ENCODE results near the gene CTXND2.
"Not testable (repeated sequence)": the region's sequence is repeated elsewhere in the genome, so short reads cannot be mapped to it uniquely, and the experiment has no call there.

Gene CTXND2

DNA sequence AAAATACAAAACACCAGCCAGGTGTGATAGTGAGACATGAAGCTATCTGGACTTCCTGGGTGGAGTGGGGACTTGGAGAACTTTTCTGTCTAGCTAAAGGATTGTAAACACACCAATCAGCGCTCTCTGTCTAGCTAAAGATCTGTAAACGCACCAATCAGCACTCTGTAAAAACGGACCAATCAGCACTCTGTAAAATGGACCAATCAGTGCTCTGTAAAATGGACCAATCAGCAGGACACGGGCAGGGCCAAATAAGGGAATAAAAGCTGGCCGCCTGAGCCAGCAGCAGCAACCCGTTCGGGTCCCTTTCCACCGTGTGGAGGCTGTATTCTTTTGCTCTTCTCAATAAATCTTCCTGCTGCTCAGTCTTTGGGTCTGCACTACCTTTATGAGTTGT, 12.9 kb downstream of the CTXND2 start:
- not testable (repeated sequence) for H2AFZ ChIP-seq (ENCODE audit: low read depth, low read length); H3K4me2 ChIP-seq (ENCODE audit: low read length, poor library complexity, severe bottlenecking); H3K23ac ChIP-seq (ENCODE audit: low read length in 2 of 2); DNase-seq; H4K8ac ChIP-seq (ENCODE audit: low read length); H4K91ac ChIP-seq (ENCODE audit: low read length); H2BK120ac ChIP-seq (ENCODE audit: low read depth, low read length); H3K4ac ChIP-seq (ENCODE audit: low read depth in 1 of 2, low read length in 2 of 2); H3K36me3 ChIP-seq (ENCODE audit: control insufficient read depth in 1 of 2, insufficient read depth in 2 of 2, low read depth in 1 of 2, low read length in 2 of 2); H3K4me3 ChIP-seq (ENCODE audit: insufficient read depth in 1 of 2, low read depth in 1 of 2, low read length in 2 of 2); H3K79me1 ChIP-seq (replicated peaks; ENCODE audit: low read length, poor library complexity, severe bottlenecking); H3K18ac ChIP-seq (ENCODE audit: low read depth in 1 of 2, low read length in 2 of 2); H2AK5ac ChIP-seq (ENCODE audit: low read length, severe bottlenecking); H3K27ac ChIP-seq (ENCODE audit: low read length, poor library complexity, severe bottlenecking); H3K9me3 ChIP-seq (ENCODE audit: control insufficient read depth, low read length); H3K9ac ChIP-seq (ENCODE audit: low read length); H2BK5ac ChIP-seq (ENCODE audit: low read depth, low read length, poor library complexity, severe bottlenecking); H3K27me3 ChIP-seq (ENCODE audit: control insufficient read depth in 1 of 2, insufficient read depth in 1 of 2, low read length in 2 of 2); H3K14ac ChIP-seq (ENCODE audit: low read length in 2 of 2); H3K4me1 ChIP-seq (ENCODE audit: control insufficient read depth, insufficient read depth, low read depth, low read length); H2BK12ac ChIP-seq (ENCODE audit: low read length in 2 of 2); H2BK15ac ChIP-seq (ENCODE audit: low read depth, poor library complexity, severe bottlenecking)
- 95% methylated on average over 8 of the region's 8 CpGs for WGBS

DNA sequence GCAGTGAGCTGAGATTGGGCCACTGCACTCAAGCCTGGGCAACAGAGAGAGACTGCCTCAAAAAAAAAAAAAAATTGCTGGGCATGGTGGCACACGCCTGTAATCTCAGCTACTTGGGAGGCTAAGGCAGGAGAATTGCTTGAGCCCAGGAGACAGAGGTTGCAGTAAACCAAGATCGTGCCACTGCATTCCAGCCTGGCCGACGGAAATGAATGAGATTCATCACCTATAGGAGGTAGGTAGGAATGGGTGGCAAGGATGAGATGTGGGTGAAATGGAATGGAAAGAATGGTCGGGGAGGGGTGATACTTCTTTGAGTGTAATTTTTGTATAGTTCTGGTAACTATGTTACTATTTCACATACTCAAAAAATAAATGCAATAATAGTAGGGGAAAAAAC, 15.4 kb downstream of the CTXND2 start:
- Histone ChIP-seq H3K18ac (ENCODE audit: low read depth in 1 of 2, low read length in 2 of 2) (no peak overlapping the region), H3K27ac (ENCODE audit: low read length, poor library complexity, severe bottlenecking) (no peak overlapping the region), H4K8ac (ENCODE audit: low read length) (no peak overlapping the region), H2BK120ac (ENCODE audit: low read depth, low read length) (no peak overlapping the region), H3K79me1 (replicated peaks; ENCODE audit: low read length, poor library complexity, severe bottlenecking) (no peaks in the 10 kb centered on the region), H2BK5ac (ENCODE audit: low read depth, low read length, poor library complexity, severe bottlenecking) (no peak overlapping the region), H3K9me3 (ENCODE audit: control insufficient read depth, low read length) (no peaks in the 10 kb centered on the region), H2BK12ac (ENCODE audit: low read length in 2 of 2) (no peak overlapping the region), H3K23ac (ENCODE audit: low read length in 2 of 2) (no peak overlapping the region), H3K14ac (ENCODE audit: low read length in 2 of 2) (no peak overlapping the region), H3K27me3 (ENCODE audit: control insufficient read depth in 1 of 2, insufficient read depth in 1 of 2, low read length in 2 of 2) (no peaks in the 10 kb centered on the region), H2AFZ (ENCODE audit: low read depth, low read length) (no peak overlapping the region), H3K4ac (ENCODE audit: low read depth in 1 of 2, low read length in 2 of 2) (no peak overlapping the region), H3K9ac (ENCODE audit: low read length) (no peak overlapping the region), H4K91ac (ENCODE audit: low read length) (no peak overlapping the region), H3K4me1 (ENCODE audit: control insufficient read depth, insufficient read depth, low read depth, low read length) (no peaks in the 10 kb centered on the region), H3K4me2 (ENCODE audit: low read length, poor library complexity, severe bottlenecking) (no peak overlapping the region), H2BK15ac (ENCODE audit: low read depth, poor library complexity, severe bottlenecking) (no peak overlapping the region), H2AK5ac (ENCODE audit: low read length, severe bottlenecking) (no peak overlapping the region), H3K4me3 (ENCODE audit: insufficient read depth in 1 of 2, low read depth in 1 of 2, low read length in 2 of 2) (no peak overlapping the region), H3K36me3 (ENCODE audit: control insufficient read depth in 1 of 2, insufficient read depth in 2 of 2, low read depth in 1 of 2, low read length in 2 of 2) (no peaks in the 10 kb centered on the region)
- WGBS: 96% methylated on average over 4 of the region's 5 CpGs
- no peak for DNase-seq

DNA sequence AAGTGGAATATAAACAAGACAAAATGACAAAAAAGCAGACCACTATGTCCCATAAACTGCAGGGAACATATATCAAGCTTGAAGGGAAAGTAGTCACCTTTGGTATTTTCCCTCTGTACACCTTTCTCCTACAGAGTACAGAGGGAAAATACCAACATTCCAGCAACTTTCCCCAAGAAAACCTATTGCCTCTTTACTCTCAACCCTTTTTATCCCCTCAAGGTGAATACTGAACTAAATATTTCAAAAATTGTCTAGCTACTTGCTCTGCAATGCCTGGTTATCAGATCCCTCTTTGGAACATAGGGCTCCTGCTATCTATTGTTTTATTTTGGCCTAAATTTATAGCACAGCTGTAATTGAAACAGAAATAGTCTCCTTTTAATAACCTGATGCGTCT, 15.8 kb downstream of the CTXND2 start:
- H3K36me3 ChIP-seq (ENCODE audit: control insufficient read depth in 1 of 2, insufficient read depth in 2 of 2, low read depth in 1 of 2, low read length in 2 of 2): no peaks in the 10 kb centered on the region
- no peak overlapping the region for H2AFZ ChIP-seq (ENCODE audit: low read depth, low read length)
- H4K8ac ChIP-seq (ENCODE audit: low read length): no peak overlapping the region
- no peak overlapping the region for H2AK5ac ChIP-seq (ENCODE audit: low read length, severe bottlenecking)
- no peaks in the 10 kb centered on the region for H3K79me1 ChIP-seq (replicated peaks; ENCODE audit: low read length, poor library complexity, severe bottlenecking)
- H4K91ac ChIP-seq (ENCODE audit: low read length): no peak overlapping the region
- H3K4me2 ChIP-seq (ENCODE audit: low read length, poor library complexity, severe bottlenecking): no peak overlapping the region
- H2BK5ac ChIP-seq (ENCODE audit: low read depth, low read length, poor library complexity, severe bottlenecking): no peak overlapping the region
- H3K4ac ChIP-seq (ENCODE audit: low read depth in 1 of 2, low read length in 2 of 2): no peak overlapping the region
- H3K4me1 ChIP-seq (ENCODE audit: control insufficient read depth, insufficient read depth, low read depth, low read length): no peaks in the 10 kb centered on the region
- no peak overlapping the region for H2BK15ac ChIP-seq (ENCODE audit: low read depth, poor library complexity, severe bottlenecking)
- no peak overlapping the region for H3K4me3 ChIP-seq (ENCODE audit: insufficient read depth in 1 of 2, low read depth in 1 of 2, low read length in 2 of 2)
- H3K14ac ChIP-seq (ENCODE audit: low read length in 2 of 2): no peak overlapping the region
- H2BK12ac ChIP-seq (ENCODE audit: low read length in 2 of 2): no peak overlapping the region
- WGBS: no CpG with 5 or more reads among the region's 1 CpG
- DNase-seq: no peak
- no peaks in the 10 kb centered on the region for H3K27me3 ChIP-seq (ENCODE audit: control insufficient read depth in 1 of 2, insufficient read depth in 1 of 2, low read length in 2 of 2)
- H3K9me3 ChIP-seq (ENCODE audit: control insufficient read depth, low read length): no peaks in the 10 kb centered on the region
- H3K27ac ChIP-seq (ENCODE audit: low read length, poor library complexity, severe bottlenecking): no peak overlapping the region
- no peak overlapping the region for H3K9ac ChIP-seq (ENCODE audit: low read length)
- H3K18ac ChIP-seq (ENCODE audit: low read depth in 1 of 2, low read length in 2 of 2): no peak overlapping the region
- H2BK120ac ChIP-seq (ENCODE audit: low read depth, low read length): no peak overlapping the region
- H3K23ac ChIP-seq (ENCODE audit: low read length in 2 of 2): no peak overlapping the region

DNA sequence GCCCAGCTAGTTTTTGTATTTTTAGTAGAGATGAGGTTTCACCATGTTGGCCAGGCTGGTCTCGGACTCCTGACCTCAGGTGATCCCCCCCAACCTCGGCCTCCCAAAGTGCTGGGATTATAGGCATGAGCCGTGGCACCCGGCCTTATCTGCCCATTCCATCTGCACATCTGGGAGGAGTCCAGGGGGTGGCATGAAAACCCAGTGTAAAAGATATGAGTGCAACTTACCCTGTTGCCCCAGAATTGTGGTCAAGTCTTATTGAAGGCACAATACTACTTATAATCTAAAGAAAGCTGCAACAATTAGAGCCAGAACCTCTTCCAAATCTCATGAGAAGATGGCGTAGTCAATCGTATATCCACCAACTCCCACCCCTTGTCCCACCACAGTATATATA, 18.4 kb downstream of the CTXND2 start:
- Histone ChIP-seq H2BK15ac (ENCODE audit: low read depth, poor library complexity, severe bottlenecking) (no peak overlapping the region), H3K36me3 (ENCODE audit: control insufficient read depth in 1 of 2, insufficient read depth in 2 of 2, low read depth in 1 of 2, low read length in 2 of 2) (no peaks in the 10 kb centered on the region), H2AFZ (ENCODE audit: low read depth, low read length) (no peak overlapping the region), H4K91ac (ENCODE audit: low read length) (no peak overlapping the region), H2BK12ac (ENCODE audit: low read length in 2 of 2) (no peak overlapping the region), H3K9ac (ENCODE audit: low read length) (no peak overlapping the region), H3K18ac (ENCODE audit: low read depth in 1 of 2, low read length in 2 of 2) (no peak overlapping the region), H2AK5ac (ENCODE audit: low read length, severe bottlenecking) (no peak overlapping the region), H2BK120ac (ENCODE audit: low read depth, low read length) (no peak overlapping the region), H3K27me3 (ENCODE audit: control insufficient read depth in 1 of 2, insufficient read depth in 1 of 2, low read length in 2 of 2) (no peaks in the 10 kb centered on the region), H3K14ac (ENCODE audit: low read length in 2 of 2) (no peak overlapping the region), H3K23ac (ENCODE audit: low read length in 2 of 2) (no peak overlapping the region), H3K79me1 (replicated peaks; ENCODE audit: low read length, poor library complexity, severe bottlenecking) (no peaks in the 10 kb centered on the region), H3K4me3 (ENCODE audit: insufficient read depth in 1 of 2, low read depth in 1 of 2, low read length in 2 of 2) (no peak overlapping the region), H2BK5ac (ENCODE audit: low read depth, low read length, poor library complexity, severe bottlenecking) (no peak overlapping the region), H4K8ac (ENCODE audit: low read length) (no peak overlapping the region), H3K4ac (ENCODE audit: low read depth in 1 of 2, low read length in 2 of 2) (no peak overlapping the region), H3K9me3 (ENCODE audit: control insufficient read depth, low read length) (no peaks in the 10 kb centered on the region), H3K4me2 (ENCODE audit: low read length, poor library complexity, severe bottlenecking) (no peak overlapping the region), H3K4me1 (ENCODE audit: control insufficient read depth, insufficient read depth, low read depth, low read length) (no peaks in the 10 kb centered on the region), H3K27ac (ENCODE audit: low read length, poor library complexity, severe bottlenecking) (no peak overlapping the region)
- 96% methylated on average over 6 of the region's 6 CpGs for WGBS
- DNase-seq: no peak

All from mesenchymal stem cell (in vitro differentiated cells and primary cell).